Glomerular visceral epithelial cell (primary cell): ENCODE data around the gene SLC7A10.
"Not testable (repeated sequence)": the region's sequence is repeated elsewhere in the genome, so short reads cannot be mapped to it uniquely, and the experiment has no call there.

Source experiments
- DNase-seq: peaks from one replicate; pipeline ENCODE4 v3.0.0-alpha.2; 2016; ENCODE audit errors: extremely low spot score

The SLC7A10 gene

GRCh38 chr19:33216198-33216830, 9.3 kb downstream of the SLC7A10 start:
- DNase-seq, result no peak

DNA sequence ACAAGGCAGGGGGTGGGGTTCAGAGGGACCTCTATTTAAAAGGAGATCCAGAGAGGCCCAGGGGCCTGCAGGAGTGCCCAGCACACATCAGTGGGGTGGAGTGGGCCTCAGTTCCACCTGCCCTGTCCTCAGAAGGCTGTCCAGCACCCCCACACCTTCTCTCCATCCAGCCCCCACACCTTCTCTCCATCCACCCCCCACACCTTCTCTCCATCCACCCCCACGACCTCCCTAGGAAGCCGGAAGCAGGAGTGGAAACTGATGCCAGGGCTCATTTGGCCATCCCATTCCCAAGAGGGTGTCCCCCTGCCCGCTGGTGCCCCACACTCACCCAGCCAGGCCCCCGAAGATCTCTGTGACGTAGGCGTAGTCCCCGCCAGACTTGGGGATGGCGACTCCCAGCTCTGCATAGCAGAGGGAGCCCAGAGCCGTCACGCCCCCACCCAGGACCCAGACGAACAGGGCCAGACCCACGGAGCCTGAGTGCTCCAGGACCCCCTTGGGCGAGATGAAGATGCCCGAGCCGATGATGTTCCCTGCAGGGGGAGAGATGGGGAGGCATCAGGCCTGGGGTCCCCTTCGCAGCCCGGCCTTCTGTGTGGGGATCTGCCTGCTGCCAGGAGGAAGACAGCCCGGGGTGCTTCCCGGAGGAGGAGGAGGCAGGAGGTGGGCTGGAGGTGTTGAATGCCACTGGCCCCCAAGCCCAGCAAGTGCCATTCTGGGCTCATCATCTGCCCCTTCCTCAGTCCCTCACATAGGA, 10.0 kb downstream of the SLC7A10 start:
- DNase-seq, result no peak

- no peak for DNase-seq
Measured at GRCh38 chr19:33214596-33214995, 11.1 kb downstream of the SLC7A10 start.

GRCh38 chr19:33212436-33213172, 13.0 kb downstream of the SLC7A10 start:
- DNase-seq, result no peak

GRCh38 chr19:33211794-33212435, 13.7 kb downstream of the SLC7A10 start:
- no peak for DNase-seq

DNA sequence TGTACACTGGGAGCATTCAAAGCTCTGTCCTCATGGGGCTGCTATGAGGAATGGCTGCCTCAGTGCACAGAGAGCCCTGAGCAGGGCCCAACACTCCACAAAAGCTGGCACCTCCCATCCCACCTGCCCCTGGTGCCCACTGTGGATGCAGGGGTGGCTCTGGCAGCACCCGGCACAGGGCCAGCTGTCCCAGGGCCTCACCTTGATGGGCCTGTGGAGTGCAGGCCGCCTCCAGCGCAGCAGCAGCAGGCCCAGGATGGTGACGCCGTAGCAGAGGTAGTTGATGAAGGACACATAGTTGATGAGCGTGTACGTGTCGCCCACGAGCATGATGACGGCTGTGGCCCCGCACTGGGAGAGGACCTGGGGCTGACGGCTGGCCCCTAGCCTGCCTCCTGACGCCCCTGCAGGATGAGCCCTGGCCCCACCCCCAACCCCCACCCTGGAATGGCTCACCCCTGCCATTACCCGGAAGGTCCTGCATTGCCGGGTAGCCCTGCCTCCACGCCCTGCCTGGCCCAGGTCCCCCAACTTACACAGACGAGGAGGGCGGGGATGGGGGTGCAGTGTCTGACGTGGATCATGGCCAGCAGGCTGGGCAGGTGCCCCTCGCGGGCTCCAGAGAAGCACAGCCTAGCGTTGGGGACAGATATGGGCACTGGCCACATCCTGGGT, 15.2 kb downstream of the SLC7A10 start:
- no peak for DNase-seq

DNA sequence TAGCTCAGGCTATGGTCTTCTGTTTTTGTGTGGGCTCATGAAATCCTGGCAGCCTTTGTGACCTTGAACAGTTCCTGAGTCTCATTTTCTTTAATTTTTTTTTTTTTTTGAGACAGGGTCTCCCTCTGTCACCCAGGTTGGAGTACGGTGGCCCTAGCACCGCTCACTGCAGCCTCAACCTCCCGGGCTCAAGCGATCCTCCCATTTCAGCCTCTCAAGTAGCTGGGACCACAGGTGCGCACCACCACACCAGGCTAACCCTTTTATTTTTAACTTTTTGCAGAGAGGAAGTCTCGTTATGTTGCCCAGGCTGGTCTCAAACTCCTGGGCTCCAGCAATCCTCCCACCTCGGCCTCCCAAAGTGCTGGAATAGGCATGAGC, 15.8 kb downstream of the SLC7A10 start:
- DNase-seq, result not testable (repeated sequence)

DNA sequence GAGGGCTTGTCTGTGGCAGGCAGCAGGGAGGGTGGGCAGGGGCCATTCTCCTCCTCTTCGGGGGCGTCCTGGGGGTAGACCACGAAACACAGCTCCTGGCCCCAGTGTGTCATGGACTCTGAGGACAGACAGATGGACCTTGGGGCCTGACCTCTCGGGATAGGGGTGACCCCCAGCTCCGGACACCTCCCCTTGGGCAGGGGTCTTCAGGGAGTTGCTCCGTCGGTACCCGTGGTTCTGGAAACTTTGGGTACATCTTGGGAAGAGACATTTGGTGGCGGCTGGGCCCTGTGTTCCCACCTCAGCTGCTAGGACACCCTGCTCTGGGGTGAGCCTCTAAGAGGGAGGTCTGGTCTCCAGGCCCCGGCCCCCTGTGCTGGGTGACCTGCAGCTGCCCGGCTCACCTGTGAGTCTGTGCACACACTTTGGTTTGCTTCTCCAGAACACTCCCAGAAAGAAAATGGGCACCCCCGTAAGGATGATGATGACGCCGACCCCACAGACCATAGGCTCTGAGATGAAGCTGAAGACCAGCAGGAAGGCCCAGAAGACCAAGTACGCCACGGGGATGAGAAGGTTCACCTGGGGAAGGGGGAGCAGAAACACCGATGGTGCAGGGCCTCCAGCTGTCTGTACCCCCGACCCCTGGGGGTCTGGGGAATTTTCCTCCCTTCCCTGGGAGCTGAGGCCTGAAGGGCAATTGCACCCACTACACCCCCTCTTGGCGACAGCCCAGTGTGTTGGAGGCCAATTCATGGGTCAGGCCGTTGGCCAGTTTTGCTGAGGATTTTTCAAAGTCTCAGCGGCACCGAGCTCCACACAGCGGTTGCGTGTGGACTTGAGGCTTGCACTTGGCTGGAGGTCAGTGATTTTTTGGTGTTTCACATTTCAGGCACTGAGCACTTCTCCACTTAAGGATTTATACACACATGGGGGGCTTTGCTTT, 16.5 kb downstream of the SLC7A10 start:
- DNase-seq, result no peak

DNA sequence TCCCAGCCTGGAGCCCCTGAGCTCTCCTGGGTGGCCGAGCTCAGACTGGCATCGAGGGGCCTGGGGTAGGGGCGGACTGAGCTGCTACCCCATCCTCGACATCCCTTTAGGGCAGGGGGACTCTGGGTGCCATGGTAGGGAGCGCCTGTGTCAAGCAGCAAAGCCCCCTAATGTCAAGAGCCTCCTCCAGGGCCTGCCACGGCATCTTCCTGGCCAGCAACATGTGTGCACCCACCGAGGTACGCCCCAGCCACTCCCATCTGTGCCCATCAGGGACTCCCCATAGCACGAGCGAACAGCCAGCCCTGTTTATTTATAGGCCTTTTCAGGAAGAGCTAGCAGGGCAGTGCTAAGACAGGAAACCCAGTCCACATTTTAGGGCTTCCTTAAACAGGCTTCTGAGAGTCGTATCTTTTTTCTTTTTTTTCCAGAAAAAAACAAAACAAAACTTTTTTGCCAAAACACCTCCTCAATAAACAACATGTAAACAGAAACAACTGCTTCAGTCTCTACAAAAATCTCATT, 17.2 kb downstream of the SLC7A10 start:
- no peak for DNase-seq

GRCh38 chr19:33207903-33208302, 17.7 kb downstream of the SLC7A10 start:
- no peak for DNase-seq

- DNase-seq, result no peak
Measured at GRCh38 chr19:33207040-33207620, 18.5 kb downstream of the SLC7A10 start.

- no peak for DNase-seq
Measured at GRCh38 chr19:33206261-33207039, 19.2 kb downstream of the SLC7A10 start.

DNA sequence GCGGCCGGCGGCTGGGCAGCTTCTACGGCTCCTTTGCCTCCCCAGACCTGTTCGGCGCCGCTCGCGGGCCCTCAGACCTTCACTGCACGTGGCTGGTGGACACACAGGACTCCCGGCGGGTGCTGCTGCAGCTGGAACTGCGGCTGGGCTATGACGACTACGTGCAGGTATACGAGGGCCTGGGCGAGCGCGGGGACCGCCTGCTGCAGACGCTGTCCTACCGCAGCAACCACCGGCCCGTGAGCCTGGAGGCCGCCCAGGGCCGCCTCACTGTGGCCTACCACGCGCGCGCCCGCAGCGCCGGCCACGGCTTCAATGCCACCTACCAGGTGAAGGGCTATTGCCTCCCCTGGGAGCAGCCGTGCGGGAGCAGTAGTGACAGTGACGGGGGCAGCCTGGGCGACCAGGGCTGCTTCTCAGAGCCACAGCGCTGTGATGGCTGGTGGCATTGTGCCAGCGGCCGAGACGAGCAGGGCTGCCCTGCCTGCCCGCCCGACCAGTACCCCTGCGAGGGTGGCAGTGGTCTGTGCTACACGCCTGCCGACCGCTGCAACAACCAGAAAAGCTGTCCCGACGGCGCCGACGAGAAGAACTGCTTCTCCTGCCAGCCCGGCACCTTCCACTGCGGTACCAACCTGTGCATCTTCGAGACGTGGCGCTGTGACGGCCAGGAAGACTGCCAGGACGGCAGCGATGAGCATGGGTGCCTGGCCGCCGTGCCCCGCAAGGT, 20.0 kb downstream of the SLC7A10 start:
- no peak for DNase-seq

GRCh38 chr19:33205110-33205509, 20.5 kb downstream of the SLC7A10 start:
- no peak for DNase-seq

- DNase-seq, result no peak
Measured at GRCh38 chr19:33204136-33204973, 21.3 kb downstream of the SLC7A10 start.

DNA sequence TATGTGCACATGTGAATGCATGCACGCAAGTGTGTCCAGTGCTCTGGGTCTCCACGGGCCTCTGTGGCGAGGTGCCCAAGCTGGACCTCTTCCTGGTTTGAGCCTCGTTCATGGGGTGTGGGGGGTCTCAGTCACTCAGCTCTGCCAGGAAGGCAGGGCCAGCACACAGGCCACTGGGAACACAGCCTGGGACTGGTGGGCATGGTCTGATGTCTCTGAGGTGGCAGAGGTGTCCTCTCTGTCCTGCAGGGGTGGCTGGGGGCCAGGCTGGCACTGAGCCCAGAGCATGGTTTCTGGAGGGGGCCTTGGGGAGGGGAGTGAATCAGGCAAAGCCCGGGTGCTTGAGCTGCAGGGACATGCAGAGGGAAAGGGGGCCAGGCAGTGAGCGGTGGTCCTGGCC, 22.1 kb downstream of the SLC7A10 start:
- DNase-seq, result no peak
